Amygdala (tissue), 56 donors: ENCODE measurements around the gene ANXA3.
"Not testable (repeated sequence)": the region's sequence is repeated elsewhere in the genome, so short reads cannot be mapped to it uniquely, and the experiment has no call there.

Experiments used
- DNase-seq, 56 donors: peaks; one replicate each; lab custom pipeline; 2025; lab: John Stamatoyannopoulos, UW

The ANXA3 gene

DNA sequence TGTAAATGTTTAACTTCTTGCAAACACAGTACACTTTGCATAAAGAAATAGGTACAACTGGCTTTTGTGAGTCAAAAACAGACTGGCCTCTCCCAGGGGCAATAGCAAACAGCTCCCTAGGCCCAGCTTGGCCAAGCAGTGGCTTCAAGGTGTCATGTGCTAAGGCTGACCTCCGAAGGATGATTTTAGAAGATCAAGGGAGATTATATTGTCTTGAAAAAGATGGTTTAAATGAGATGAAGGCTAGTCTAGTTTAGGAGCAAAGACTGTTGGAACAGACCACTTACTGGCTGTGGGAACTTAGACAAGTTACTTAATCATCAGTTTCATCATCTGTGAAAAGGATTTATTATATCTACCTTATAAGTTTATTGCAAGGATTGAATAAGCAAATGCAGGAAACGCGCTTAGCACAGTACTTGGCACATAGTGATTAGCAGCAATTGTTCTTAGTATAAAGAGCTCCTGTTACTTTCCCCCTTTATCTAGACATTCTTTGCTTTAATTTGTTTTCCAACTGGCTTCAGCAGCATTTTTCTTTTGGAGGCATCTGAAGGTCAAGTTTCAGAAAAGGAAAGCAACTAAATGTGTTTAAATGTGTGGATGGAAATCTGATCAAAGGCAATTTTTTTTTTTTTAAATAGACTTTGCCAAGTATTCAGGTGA, 17.2 kb downstream of the ANXA3 start:
- no peak for DNase-seq

DNA sequence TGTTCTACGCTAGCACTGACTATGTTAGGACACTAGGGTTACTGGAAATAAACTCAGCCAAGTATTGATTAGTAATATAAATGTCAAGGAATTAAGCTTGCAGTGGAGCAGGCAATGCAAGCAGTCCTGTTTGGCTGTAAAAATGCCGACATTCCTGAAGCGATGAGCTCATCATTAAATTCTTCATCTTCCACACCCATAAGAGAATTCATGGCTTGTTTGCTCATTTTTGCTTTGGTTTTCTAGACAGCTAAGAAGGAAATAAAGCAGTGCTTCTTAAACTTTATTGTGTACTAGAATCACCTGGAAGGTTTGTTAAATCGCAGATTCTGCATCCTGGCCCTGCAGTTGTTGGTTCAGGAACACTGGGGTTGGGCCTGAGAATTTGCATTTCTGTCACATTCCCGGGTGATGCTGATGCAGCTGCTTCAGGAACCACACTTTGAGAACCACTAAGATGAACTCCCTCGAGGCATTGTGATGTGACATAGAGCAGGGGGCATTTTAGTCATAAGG, 17.8 kb downstream of the ANXA3 start:
- no peak for DNase-seq

DNA sequence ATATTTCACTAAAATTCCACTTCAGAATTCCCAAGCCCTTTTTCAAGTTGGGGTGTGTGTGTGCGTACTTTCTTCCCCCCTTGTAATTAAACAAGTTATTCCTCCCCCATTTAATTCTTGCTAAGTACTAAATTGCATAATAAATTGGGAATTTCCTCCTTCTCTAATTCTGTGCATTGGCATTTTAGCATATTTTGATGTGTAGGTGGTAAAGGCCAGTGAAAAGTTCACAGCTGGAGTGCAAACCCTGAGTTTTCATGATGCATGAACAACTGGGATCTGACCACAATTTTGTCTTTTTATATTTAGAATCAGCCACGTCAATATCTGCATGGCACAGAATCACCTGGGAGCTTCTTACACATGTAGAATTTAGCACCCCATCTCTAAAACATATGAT, 18.5 kb downstream of the ANXA3 start:
- DNase-seq: no peak

DNA sequence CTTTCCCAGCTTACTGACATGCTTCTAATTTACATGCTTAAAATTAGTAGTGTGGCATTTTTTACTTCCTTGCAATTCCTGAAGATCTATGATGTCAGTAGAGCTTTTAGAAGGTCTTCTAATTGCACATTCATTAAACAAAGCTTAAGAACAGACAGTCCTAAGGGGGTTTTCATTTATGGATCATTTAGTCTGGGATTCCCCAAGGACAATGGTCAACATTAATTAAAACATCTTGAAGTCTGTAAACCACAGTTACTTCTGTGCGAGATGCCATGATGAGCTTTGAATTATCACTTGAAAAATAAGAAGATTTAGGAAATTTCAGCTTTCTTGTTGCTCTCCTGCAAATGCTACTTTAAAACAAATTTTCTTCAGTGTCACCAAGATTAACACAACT, 20.2 kb downstream of the ANXA3 start:
- no peak for DNase-seq

DNA sequence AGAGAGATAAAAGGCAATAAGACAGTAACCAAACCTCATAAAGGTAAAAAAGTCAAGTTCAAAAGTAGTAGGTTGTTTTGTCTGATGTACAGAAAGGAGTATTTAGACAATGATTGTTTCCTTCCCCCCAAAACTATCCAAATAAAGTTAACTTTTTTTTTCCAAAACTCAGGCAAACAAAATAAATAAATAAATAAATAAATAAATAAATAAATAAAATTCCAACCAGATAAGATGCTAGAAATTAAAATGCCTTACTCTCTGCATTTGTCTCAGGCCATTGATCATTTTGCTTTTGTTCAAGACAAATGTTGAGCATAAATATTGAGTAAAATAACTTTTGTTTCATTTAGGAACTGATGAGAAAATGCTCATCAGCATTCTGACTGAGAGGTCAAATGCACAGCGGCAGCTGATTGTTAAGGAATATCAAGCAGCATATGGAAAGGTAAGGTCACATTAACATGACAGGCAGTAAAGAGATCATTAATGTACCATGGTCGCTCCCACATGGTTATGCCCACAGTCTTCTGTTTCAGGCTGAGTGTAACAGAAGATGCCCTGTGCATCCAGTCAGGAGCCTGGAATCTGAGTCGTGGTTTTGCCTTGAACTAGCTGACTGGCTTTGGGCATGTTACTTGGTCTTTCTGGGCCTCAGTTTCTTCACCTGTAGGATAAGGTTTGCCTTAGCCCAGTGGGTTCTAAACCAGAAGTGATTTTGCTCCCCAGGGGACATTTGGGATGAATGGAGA, 27.3 kb downstream of the ANXA3 start:
- no peak for DNase-seq

DNA sequence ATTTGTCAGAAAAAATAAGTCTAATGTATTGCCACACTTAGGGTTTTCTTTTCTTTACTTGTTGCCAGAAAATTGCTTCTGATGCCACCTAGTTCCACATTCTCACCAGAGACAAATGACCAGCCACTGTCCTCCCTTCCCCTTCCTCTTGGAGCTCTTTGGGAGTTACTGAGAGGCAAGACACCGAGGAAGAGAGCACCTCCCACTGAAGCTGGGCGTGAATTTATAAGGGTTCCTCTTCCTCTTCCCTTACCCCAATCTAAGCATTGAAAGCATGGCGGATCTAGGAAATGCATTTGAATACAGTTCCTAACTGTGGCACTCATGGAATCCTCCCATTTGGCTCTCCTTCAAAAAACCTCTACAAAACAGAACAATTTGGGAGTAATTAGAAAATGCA, 30.0 kb downstream of the ANXA3 start:
- DNase-seq: peak in 1 of 56 donors; percentile 3

DNA sequence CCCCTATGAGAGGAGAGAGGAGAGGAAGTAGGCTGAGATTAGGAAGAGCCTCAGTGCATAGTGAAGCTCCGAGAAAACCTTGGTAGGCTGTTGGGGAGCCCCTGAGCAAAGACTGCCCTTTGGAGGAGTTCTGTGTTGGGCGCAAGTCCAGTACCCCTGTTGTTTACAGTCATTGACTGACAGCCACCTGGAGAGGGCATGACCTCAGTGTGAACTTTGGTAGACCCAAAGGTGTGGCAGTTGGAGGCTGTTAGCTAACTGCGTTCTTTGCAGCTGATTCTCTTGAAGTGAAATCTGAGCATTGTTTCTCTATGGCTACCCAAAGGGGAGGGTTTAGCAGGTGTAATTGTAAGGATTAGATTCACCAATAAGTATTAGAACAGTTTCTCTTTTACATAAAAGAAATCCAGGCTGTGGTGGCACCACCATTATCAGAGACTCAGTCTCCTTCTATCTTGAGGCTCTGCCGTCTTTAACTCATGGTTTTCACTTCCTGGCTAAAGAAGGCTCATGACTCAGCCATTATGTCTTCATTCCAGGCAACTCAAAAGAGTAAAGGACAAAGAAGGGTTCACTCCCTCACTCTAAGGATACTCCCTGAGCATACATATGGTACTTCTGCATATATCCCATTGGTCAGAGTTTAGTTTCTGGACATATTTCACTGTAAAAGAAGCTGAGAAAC, 33.4 kb downstream of the ANXA3 start:
- DNase-seq: no peak

DNA sequence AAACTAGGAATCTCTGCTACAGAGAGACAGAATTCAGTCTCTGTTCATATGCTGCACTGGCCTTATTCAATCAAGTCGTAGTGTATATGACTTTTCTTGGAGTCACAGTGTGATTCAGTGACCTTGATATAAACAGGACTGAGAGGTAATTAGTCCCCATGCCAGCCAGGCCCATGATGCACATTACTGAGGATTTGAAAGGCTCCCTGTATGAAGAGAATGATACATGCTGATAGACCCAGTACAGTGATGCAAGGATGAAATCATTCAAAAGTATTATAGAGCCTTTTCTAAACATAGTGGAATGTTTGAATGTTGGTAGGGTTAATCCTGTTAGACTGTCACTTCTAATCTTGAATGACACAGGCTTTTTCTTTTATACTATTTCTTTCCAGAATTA, 34.1 kb downstream of the ANXA3 start:
- no peak for DNase-seq

DNA sequence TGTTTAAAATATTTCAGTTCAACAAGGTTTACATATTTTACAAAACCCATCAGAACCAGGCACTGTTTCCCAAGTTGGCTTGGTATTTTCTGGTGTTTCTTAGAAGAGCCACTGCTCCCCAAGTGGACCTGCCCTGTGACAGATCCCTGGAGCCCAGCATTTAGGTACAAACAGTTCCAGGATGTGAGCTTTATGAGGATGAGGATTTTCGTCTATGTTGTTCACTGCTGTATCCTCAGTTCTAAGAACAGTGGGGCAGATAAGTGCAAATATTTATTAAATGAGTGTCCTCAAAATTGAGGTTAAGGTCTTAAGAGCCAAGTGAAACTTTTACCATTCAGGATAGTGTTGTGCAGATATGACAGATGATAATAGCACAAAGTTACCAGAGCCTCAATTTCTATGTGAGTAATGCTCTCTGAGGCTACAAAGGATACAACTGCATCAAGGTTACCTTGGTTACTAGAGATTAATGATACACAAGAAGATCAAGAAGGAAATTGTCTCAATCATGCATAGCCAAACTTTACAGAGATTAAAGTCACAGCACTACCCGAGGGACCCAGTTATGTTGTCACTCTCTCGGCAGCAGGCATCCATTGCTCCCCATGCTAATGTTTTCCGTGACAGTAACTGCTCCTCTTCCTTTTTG, 37.5 kb downstream of the ANXA3 start:
- DNase-seq: no peak

DNA sequence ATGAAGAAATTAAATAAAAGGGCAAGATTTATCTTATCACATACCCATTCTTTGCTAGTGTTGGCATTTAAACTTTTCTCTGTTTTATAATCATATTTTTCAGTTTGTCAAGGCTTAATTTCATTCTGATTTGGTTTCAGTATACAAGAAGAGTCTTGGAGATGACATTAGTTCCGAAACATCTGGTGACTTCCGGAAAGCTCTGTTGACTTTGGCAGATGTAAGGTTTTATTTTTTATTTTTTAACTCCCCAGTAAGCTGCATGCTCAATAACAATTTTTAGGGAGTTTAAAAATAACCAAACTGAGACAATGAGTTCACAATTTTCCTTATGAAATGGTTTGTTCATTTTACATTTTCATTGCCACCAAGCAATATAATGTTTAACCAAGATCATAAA, 39.8 kb downstream of the ANXA3 start:
- DNase-seq: no peak

DNA sequence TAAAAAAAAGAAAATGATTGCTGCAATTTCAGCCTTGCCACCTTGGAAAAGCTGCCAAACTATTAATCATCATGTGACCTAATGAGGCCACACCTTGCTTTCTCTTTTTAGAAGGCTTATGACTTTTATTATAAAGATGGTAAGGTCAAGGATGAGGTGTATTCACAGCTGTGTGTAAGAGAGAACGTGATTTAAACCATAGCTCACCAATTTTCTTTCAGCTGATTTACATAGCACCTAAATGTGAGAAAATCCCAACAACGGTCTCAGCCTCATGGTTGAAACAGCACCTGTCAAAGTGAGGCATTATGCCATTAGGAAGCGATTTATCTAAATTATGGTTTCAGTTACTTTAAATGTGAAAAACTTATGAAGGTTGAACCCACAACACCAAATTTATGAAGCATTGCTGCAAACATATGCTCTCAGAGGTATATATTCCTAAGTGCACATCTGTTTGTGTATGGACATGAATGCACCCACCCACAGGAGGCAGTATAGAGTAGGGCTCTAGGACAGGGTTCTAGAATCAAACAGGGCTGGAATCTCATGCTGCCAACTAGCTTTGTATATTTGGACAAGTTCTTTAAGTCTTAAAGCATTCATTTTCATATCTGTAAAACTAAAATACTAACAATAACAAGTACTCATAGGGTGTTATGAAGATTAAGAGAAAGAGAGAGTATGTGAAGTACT, 40.7 kb downstream of the ANXA3 start:
- no peak for DNase-seq

DNA sequence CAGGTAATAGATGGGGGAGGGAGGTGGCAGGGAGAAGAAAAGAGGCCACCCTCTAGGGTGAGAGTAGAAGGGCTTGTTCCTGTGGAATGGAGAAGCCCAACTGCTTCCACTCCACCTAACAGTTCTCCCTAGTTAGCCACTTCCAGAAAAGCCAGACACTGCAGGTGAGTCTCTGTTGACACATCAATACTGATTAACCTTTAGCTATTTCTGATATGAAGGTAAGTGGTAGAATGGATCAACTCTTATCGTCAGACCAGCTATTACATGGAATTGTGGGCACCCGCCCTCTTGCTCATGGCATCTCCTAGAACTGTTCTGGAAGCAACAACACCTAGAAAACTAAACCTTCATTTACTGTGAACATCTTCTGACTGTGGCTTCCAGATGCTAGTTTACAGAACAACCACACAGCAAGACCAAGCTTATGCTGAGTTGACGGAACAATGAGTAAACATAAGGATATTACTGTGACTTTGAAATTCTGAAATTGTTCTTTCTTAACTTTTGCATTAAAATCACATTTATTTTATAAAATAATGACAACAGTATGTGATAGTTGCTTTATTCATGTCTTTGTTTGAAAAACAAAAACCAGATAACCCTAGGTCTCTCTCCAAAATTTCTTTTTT, 44.7 kb downstream of the ANXA3 start:
- DNase-seq: no peak

DNA sequence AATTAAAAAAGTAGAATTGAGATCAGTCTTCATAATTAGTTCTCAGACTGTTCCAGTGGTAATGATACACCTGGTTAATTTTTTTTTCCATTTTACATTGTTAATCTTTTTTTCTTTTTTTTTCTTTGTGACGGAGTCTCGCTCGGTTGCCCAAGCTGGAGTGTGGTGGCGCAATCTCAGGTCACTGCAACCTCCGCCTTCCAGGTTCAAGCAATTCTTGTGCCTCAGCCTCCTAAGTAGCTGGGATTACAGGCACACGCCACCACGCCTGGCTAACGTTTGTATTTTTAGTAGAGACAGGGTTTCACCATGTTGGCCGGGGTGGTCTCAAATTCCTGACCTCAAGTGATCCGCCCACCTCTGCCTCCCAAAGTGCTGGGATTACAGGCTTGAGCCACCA, 46.9 kb downstream of the ANXA3 start:
- DNase-seq: not testable (repeated sequence)

DNA sequence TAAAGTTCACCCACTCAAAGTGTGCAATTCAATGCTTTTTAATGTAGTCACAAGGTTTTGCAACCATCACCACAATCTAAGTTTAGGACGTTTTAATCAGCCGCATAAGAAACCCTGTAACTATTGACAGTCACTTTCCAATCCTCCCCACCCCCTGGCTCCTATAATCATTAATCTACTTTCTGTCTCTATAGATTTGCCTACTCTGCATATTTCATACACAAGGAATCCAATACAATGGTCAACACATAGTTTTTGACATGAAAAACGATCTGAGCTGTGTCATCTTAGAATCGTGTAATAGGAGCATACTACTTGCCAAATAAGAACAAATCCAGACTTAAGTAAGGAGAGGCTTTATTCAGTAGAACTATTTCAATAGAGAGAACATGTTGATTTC, 47.6 kb downstream of the ANXA3 start:
- DNase-seq: no peak

DNA sequence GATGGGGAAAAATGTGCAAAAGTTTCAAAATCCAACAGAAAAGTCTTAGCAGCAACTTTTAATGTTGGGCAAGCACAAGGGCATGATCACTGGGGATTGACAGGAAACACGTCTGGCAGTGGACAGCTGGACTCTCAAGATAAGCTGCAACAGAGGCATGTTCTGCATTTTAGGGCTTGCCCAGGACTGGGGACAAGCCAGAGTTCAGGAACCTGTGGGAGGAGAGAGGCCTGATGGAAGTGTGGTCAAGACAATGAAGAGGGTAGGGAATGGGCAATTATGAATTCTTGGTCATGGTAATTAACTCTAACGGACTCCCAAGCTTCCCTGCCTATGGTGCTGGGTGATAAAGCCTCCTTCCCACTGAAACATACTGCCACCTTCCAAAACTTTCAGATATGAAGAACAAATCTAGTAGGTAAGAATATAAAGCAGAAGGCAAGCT, 48.4 kb downstream of the ANXA3 start:
- DNase-seq: no peak

DNA sequence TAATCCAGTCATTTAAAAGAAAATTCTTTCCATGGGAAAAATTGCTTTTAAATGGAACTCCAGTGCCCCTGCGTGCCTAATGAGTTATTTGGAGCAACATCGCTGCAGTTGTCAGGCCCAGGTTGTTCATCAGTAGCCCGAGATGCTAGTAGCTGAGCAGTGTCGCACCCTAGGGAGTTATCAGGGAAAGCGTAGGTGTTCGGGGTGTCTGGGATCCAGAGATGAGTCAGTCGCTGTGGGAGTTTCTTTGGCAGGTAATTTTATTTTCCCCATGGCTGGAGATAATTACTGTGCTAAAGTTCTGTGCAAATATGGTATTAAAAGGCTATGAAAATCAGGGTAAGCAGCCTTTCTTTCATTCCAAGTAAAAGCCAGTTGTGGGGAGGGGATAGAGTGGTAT, 49.4 kb downstream of the ANXA3 start:
- DNase-seq: peak in 8 of 56 donors; percentile 1 to 37 (median 11)

DNA sequence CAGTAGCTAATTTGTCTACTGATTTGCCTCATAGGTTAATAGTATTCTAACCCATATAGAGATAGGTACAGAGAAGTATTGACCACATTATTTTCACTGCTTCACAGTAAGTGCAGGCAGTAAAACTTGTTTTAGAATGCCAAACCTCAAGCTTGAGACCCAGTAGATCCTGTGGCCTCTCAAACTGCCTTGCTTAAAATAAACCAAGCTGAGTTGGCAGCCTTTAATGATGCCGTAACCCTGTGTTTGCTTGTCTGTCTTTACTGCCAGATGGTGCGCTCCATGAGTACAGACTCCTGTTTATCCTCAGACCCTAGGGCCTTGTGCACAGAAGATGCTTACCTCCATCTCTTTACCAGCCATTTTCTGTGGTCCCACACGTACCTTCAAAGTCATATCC, 50.8 kb downstream of the ANXA3 start:
- no peak for DNase-seq

DNA sequence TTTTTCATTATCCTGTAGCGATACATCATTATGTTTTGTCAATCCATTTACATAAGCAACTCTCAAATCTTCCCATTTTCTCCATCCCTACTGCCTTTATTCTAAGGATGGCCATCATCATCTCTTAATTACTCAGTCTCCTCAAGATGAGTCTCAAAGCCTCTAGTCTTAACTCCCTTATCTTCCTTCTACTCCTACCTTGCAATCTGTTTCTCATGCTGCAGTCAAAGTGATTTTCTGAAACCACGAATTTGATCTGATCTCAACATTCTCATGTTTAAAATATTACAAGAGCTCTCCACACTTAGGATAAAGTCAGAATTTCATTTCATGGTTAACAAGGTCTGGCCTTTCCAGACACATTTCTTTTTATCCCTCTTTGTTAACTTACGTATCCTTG, 51.8 kb downstream of the ANXA3 start:
- no peak for DNase-seq

DNA sequence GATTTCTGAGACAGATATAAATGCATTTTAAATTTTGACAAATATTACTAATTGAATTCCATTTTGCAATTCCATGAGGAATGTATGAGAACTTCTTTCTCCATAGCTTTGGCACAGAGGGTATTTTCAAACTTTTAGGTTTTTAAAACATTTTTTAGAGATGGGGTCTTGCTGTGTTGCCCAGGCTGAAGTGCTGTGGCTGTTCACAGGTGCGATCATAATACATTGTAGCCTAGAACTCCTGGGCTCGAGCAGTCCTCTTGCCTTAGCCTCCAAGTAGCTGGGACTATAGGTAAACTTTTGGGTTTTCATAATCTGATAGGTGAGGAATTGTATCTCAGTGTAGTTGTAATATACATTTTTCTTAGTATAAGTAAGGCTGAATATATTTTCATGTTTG, 53.4 kb downstream of the ANXA3 start:
- no peak for DNase-seq

DNA sequence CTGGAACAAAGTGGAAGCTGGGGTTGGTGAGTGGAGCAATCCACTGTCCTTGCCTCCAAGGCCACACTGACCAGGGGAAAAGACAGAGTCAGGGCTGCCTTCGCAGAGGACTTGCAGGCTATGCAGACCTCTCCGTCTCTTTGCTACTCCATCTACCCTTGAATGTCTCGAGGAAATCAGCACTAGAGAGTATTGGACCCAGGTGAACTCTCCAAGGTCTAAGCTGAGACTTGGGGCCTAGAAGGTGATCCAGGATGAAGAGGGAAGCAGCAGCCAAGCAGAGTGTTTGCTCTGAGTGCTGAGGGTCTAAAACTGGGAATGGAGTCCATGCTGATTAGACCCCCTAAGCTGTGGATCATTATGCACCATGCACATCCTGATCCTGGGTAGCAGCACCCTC, 54.5 kb downstream of the ANXA3 start:
- no peak for DNase-seq
